HG02623 (cell line): ENCODE measurements around the gene ETV5.

Experiments used
- ATAC-seq: cut with Tn5 transposase; IDR thresholded peaks from one replicate; pipeline ENCODE4 v1.9.1; 2021; ENCODE audit warnings: moderate library complexity; ENCODE audit not compliant: unreplicated experiment

The ETV5 gene

DNA sequence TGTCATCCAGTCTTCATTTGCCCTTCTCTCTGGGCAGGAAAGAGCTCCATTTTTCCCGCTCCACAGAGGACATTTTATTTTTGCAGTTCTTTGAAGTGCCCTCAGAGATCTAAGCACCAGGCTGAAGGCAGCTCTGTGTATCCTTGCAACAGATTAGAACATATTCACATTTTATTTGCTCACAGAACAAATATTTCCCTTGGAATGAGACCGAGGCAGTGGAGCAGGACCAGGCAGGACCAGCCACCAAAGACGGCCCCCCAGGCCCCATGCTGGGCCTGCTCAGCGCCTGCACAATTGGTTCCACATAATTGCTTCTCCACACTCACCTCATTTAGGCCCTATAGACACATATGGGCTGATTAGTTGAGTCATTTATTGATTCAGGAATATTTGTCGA lies 15.7 kb upstream of the ETV5 start:
- ATAC-seq = no peak

- no peak for ATAC-seq
Measured at GRCh38 chr3:186123012-186123411, 14.1 kb upstream of the ETV5 start.

GRCh38 chr3:186121968-186122367 lies 13.1 kb upstream of the ETV5 start:
- ATAC-seq = no peak

- ATAC-seq = no peak
Measured at GRCh38 chr3:186121278-186121677, 12.4 kb upstream of the ETV5 start.

DNA sequence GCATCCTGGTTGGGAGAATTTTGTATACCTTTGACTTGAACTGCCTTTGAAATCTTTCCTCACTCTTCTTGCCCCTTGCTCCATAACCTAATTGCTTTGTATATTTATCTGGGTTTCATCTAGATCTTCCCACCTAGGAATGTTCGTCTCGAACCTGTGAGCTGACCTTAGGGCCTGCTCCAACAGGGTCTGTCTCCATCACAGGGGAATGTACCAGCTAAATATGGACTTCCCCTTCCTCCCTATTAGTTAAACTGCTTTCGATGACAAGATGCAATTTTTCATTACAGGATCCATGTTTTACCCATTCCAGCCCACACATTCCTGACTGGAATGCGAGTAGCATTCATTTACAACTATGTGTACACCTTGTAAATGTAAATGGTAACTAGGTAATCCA lies 10.6 kb upstream of the ETV5 start:
- ATAC-seq = no peak

GRCh38 chr3:186118692-186119091 lies 9.8 kb upstream of the ETV5 start:
- ATAC-seq = no peak

DNA sequence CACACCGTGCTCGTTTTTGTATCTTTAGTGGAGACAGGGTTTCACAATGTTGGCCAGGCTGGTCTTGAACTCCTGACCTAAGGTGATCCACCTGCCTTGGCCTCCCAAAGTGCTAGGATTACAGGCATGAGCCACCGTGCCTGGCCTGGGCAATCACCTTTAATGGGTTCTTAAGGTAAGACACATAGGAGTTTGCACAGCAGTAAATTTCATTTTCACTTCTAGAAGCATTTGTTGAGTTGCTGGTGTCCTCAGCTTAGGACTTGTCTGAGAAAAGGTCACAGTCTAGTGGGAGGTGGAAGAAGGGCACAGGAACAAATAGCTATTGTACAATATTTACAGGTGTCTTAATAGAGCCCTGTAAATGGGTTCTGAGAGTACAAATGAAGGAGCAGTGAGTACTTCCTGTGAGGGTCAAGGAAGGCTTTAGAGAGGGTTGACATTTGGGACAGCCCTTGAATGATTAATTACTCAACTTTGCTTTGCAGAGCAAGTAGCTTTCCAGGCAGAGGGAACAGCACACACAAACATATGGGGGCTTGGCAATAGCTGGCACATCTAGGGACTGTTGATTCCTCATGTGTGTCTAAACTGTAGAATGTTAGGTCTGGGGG lies 8.7 kb upstream of the ETV5 start:
- no peak for ATAC-seq

- no peak for ATAC-seq
Measured at GRCh38 chr3:186115239-186115996, 6.5 kb upstream of the ETV5 start.

- no peak for ATAC-seq
Measured at GRCh38 chr3:186110975-186111974, 2.4 kb upstream of the ETV5 start.

DNA sequence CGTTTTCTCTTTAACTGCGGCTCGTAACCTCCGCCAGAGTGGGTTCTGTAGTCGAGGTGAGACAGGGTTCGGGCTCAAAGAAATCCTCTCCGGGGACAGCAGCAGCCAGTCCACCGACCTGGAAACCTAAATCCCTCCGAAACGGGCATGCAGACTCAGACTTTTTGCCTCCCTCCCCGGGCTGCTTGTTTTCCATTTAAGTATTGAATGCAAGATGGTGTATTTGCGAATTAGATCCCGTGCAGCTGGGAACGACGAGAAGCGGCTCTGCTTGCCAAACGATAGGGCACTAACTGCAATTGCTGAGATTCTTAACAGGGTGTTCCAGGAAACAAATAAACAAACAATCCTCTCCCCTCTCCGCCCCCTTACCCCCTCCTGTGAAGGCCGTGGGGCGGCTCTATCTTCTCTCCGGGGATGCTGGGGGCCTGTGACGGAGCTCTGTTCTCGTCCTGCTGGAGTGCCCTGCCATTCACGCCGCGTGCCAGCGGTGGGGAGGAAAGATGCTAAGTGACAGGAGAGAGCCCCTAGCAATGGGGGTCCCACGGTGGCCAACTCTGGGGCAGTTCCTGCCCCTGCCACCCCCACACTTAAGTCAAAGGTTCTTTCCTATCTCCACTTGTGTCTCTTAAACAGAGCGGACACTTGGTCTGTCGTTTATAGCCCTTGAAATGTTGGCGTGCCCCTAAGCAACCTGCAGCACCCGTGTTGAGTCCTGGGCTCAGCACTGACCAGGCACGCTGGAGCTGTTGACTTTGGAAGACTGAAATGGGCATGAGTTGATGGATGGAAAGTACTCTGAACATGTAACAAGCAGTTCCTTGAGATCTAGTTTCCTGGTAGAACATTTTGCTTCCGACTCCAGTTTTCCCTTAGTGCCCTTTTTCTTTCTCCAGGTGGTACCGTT lies 1.3 kb upstream of the ETV5 start:
- ATAC-seq = no peak

GRCh38 chr3:186108106-186108940 lies 566 bp downstream of the ETV5 start:
- ATAC-seq = no peak

- ATAC-seq = no peak
Measured at GRCh38 chr3:186107215-186108105, 1.4 kb downstream of the ETV5 start.

DNA sequence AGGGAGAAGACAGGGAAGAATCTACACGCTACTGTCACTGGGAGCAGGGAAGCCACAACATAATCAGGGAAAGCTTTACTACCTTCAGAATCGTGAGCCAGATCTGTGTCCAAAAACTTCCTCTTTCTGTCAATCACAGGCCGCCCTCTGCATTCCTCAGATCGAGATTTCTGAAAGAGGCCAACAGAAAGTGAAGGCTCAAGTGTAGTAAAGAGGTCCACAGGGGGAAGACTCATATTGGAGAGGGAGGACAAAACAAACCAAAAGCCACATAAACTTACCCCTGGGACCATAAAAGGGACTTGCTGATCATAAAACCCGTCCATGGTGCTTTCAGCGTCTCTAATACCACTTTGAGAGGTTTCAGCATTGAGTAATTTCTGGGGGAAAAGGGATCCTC lies 3.3 kb downstream of the ETV5 start:
- ATAC-seq = no peak

GRCh38 chr3:186102687-186103086 lies 6.2 kb downstream of the ETV5 start:
- no peak for ATAC-seq

DNA sequence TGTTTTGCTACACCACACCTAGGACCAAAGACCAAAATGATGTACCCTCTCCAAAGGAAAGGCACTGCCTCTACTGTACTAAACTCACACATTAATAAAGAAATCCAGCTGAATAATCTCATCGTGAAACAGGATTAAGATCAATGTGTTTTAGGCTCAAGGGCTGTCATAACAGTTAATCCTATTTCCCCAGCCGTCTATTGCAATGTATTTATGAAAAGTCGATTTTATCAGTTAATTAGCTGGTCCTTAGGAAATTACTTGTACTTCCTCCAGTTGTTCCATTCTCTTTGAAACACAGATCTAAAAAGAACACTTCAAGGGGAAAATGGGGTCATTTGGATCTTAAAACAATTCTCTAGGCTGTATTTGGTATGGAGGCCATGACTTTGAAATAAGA lies 8.5 kb downstream of the ETV5 start:
- no peak for ATAC-seq

DNA sequence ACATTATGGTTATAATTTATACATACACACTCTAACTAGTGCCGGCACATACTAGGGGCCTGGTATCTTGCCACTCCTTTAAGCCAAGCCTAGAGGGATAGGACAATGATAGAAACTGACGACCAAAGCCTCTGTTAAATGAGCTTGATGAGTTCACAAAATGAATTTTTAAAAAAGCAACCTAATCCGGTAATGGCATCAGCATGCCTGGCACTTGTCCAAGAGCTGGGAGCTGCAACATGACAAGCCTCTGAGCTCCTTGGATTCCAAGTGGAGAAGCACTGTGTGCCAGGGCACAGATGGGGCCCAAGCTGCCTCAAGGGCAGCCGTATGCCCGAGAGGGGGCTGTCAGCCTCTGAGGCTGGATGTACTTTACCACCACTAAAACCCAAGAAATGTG lies 9.7 kb downstream of the ETV5 start:
- ATAC-seq = no peak

- no peak for ATAC-seq
Measured at GRCh38 chr3:186098740-186099139, 10.1 kb downstream of the ETV5 start.

GRCh38 chr3:186097663-186098451 lies 11.0 kb downstream of the ETV5 start:
- ATAC-seq = no peak
